ENCODE results near the gene CRELD2.

Gene CRELD2

GRCh38 chr22:49918911-49919881 is 762 bp downstream of the CRELD2 start:
- Histone ChIP-seq H3K9ac (peak overlapping the region; percentile 94), H3K4me1 (peaks cover 65% of the 10 kb centered on the region), H3K27me3 (no peaks in the 10 kb centered on the region), H3K9me3 (no peaks in the 10 kb centered on the region), H3K4me3 (peak overlapping the region; percentile 81), H3K27ac (peak overlapping the region; percentile 76), H4K20me1 (peaks cover 30% of the 10 kb centered on the region), H3K4me2 (peak overlapping the region; percentile 95), H3K36me3 (peaks cover 23% of the 10 kb centered on the region)
- no peak for TF ChIP-seq Cebpa-rat (IDR thresholded peaks at IDR 0.05)

DNA sequence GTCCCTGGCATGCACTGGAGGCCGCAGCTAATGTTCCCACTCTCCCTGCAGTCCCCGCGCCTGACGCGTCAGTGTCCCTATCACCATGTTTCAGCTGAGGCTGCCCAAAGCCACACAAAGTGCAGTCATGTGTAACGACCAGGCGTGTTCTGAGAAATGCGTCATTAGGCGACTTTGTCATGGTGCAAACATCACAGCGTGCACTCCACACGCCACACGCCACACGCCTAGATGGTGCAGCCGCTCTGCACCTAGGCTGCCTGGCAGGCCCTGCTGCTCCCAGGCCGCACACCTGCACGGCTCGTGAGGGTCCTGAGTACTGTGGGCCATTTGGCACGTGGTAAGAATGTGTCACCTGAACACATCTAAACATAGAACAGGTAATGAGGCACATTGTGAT is 2.4 kb downstream of the CRELD2 start:
- Histone ChIP-seq H3K4me2 (peak overlapping the region; percentile 95; the same call in 1 of the 2 replicates), H3K9me3 (no peaks in the 10 kb centered on the region), H3K4me1 (peaks cover 82% of the 10 kb centered on the region), H3K9ac (no peak overlapping the region), H3K36me3 (peaks cover 17% of the 10 kb centered on the region), H4K20me1 (peaks cover 14% of the 10 kb centered on the region), H3K27ac (no peak overlapping the region), H3K4me3 (no peak overlapping the region), H3K27me3 (no peaks in the 10 kb centered on the region)
- no peak for TF ChIP-seq Cebpa-rat (IDR thresholded peaks at IDR 0.05)

GRCh38 chr22:49921508-49922278 is 3.3 kb downstream of the CRELD2 start:
- peaks cover 83% of the 10 kb centered on the region for H3K4me1 ChIP-seq
- H4K20me1 ChIP-seq, result peaks cover 7% of the 10 kb centered on the region
- H3K4me2 ChIP-seq, result peak overlapping the region; percentile 55
- H3K9me3 ChIP-seq, result no peaks in the 10 kb centered on the region
- H3K36me3 ChIP-seq, result peaks cover 17% of the 10 kb centered on the region
- TF ChIP-seq Cebpa-rat (IDR thresholded peaks at IDR 0.05), result no peak
- H3K27ac ChIP-seq, result peak overlapping the region; percentile 63; the same call in 1 of the 2 replicates
- peak overlapping the region; percentile 57; the same call in 1 of the 2 replicates for H3K9ac ChIP-seq
- no peak overlapping the region for H3K4me3 ChIP-seq
- H3K27me3 ChIP-seq, result no peaks in the 10 kb centered on the region

- H3K4me1 ChIP-seq, result peaks cover 83% of the 10 kb centered on the region
- H3K36me3 ChIP-seq, result peaks cover 17% of the 10 kb centered on the region
- H3K9me3 ChIP-seq, result no peaks in the 10 kb centered on the region
- H3K27me3 ChIP-seq, result no peaks in the 10 kb centered on the region
- H4K20me1 ChIP-seq, result no peaks in the 10 kb centered on the region
- no peak overlapping the region for H3K4me3 ChIP-seq
- peak overlapping the region; percentile 57; the same call in 1 of the 2 replicates for H3K9ac ChIP-seq
- H3K27ac ChIP-seq, result peak overlapping the region; percentile 63
- H3K4me2 ChIP-seq, result peak overlapping the region; percentile 55
- no peak for TF ChIP-seq Cebpa-rat (IDR thresholded peaks at IDR 0.05)
These were observed 4.0 kb downstream of the CRELD2 start for GRCh38 chr22:49922484-49922883.

GRCh38 chr22:49922926-49923325 is 4.5 kb downstream of the CRELD2 start:
- Histone ChIP-seq H3K9me3 (no peaks in the 10 kb centered on the region), H4K20me1 (no peaks in the 10 kb centered on the region), H3K4me2 (peak overlapping the region; percentile 89), H3K4me1 (peaks cover 87% of the 10 kb centered on the region), H3K36me3 (peaks cover 17% of the 10 kb centered on the region), H3K27me3 (no peaks in the 10 kb centered on the region), H3K4me3 (peak overlapping the region; percentile 31; the same call in 1 of the 2 replicates), H3K9ac (peak overlapping the region; percentile 78), H3K27ac (peak overlapping the region; percentile 91)
- TF ChIP-seq Cebpa-rat (IDR thresholded peaks at IDR 0.05), result no peak

- peak overlapping the region; percentile 89 for H3K4me2 ChIP-seq
- TF ChIP-seq Cebpa-rat (IDR thresholded peaks at IDR 0.05), result no peak
- no peaks in the 10 kb centered on the region for H4K20me1 ChIP-seq
- peak overlapping the region; percentile 91 for H3K27ac ChIP-seq
- no peaks in the 10 kb centered on the region for H3K9me3 ChIP-seq
- peak overlapping the region; percentile 78 for H3K9ac ChIP-seq
- no peaks in the 10 kb centered on the region for H3K27me3 ChIP-seq
- peaks cover 92% of the 10 kb centered on the region for H3K4me1 ChIP-seq
- H3K36me3 ChIP-seq, result peaks cover 17% of the 10 kb centered on the region
- H3K4me3 ChIP-seq, result peak overlapping the region; percentile 31; the same call in 1 of the 2 replicates
These were observed 5.0 kb downstream of the CRELD2 start for GRCh38 chr22:49923445-49923844.

DNA sequence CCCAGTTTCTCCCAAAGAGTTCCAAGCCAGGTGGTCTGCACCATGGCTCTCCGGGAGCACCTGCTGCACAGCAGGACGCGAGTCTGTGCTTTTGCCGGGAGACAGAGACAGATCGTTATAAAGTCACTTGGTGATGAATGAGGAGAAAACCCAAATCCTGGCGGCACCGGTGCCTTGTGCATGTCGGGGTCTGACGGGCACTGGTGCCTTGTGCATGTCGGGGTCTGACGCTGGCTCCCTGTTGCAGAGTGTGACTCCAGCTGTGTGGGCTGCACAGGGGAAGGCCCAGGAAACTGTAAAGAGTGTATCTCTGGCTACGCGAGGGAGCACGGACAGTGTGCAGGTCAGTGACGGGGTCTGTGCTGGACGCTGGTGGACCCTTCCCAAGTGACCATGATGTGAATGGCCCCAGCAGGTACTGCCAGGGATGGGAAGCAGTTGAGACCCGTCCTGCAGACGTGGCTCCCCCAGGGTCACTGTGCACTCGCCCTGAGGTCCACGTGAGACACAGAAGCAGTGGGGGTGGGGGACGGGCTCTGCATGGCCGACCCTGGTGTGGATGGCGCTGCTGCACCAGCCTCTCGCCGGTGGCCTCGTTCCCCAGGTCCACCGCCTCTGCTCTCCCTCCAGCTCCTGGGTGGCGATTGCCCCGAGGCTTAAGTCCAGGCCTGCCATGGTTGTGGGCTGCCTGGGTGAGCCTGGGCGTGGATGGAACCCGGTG is 5.8 kb downstream of the CRELD2 start:
- Histone ChIP-seq H4K20me1 (no peaks in the 10 kb centered on the region), H3K36me3 (peaks cover 17% of the 10 kb centered on the region), H3K4me2 (peak overlapping the region; percentile 89), H3K4me3 (peak overlapping the region; percentile 56; the same call in 1 of the 2 replicates), H3K4me1 (peaks cover 95% of the 10 kb centered on the region), H3K27me3 (no peaks in the 10 kb centered on the region), H3K27ac (peak overlapping the region; percentile 91), H3K9ac (peak overlapping the region; percentile 78), H3K9me3 (no peaks in the 10 kb centered on the region)
- no peak for TF ChIP-seq Cebpa-rat (IDR thresholded peaks at IDR 0.05)

GRCh38 chr22:49925525-49926128 is 7.2 kb downstream of the CRELD2 start:
- peak overlapping the region; percentile 78 for H3K9ac ChIP-seq
- no peak for TF ChIP-seq Cebpa-rat (IDR thresholded peaks at IDR 0.05)
- no peaks in the 10 kb centered on the region for H3K27me3 ChIP-seq
- H3K4me2 ChIP-seq, result peak overlapping the region; percentile 89
- no peaks in the 10 kb centered on the region for H4K20me1 ChIP-seq
- H3K4me1 ChIP-seq, result peaks cover 92% of the 10 kb centered on the region
- H3K27ac ChIP-seq, result peak overlapping the region; percentile 91
- H3K4me3 ChIP-seq, result peak overlapping the region; percentile 56
- peaks cover 12% of the 10 kb centered on the region for H3K36me3 ChIP-seq
- no peaks in the 10 kb centered on the region for H3K9me3 ChIP-seq

GRCh38 chr22:49926916-49927315 is 8.5 kb downstream of the CRELD2 start:
- no peaks in the 10 kb centered on the region for H3K36me3 ChIP-seq
- peaks cover 92% of the 10 kb centered on the region for H3K4me1 ChIP-seq
- peak overlapping the region; percentile 97 for H3K4me2 ChIP-seq
- no peaks in the 10 kb centered on the region for H4K20me1 ChIP-seq
- no peak overlapping the region for H3K4me3 ChIP-seq
- no peaks in the 10 kb centered on the region for H3K27me3 ChIP-seq
- peak overlapping the region; percentile 57; the same call in 1 of the 2 replicates for H3K9ac ChIP-seq
- no peak for TF ChIP-seq Cebpa-rat (IDR thresholded peaks at IDR 0.05)
- no peaks in the 10 kb centered on the region for H3K9me3 ChIP-seq
- H3K27ac ChIP-seq, result peak overlapping the region; percentile 75

All from BLaER1 (cell line).